WI38 (cell line): ENCODE data around the gene PCK1.

Experiments
- H3K4me3 ChIP-seq: 2 replicates; pipeline ENCODE4 v1.5.1; 2011; ENCODE audit warnings: low read depth, mild to moderate bottlenecking, control low read depth, low read length
- TF ChIP-seq, protein P1 (sequence below): IDR thresholded peaks from 2 replicates; pipeline ENCODE4 v1.5.1; 2012; ENCODE audit warnings: low read depth, mild to moderate bottlenecking, control low read depth, low read length

The PCK1 gene

DNA sequence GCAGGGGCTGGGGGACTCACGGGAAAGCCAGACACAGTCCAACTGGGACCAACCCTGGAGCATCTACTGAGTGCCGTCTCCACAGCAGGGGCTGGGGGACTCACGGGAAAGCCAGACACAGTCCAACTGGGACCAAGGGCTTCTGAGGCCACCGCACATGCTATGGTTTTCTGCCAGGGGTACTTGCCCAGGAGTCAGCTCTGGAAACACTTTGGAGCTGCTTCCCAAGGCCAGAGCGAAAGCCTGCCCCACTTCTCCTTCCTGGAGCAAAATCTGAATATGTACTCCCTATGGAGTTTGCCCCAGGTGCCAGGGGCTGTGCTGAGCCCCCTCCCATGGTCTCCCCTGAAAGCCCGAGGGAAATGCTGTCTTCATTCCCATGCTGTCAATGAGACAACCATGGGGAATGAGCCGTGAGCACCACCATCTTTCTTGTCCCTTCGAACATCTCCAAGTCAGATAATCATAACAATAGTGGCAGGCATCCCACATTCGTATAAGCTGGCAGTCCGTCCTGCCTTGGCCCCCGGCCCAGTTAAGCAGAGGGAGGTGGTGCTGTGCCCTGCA lies 18.5 kb downstream of the PCK1 start:
- no peak overlapping the region for H3K4me3 ChIP-seq
- TF ChIP-seq, protein P1, sequence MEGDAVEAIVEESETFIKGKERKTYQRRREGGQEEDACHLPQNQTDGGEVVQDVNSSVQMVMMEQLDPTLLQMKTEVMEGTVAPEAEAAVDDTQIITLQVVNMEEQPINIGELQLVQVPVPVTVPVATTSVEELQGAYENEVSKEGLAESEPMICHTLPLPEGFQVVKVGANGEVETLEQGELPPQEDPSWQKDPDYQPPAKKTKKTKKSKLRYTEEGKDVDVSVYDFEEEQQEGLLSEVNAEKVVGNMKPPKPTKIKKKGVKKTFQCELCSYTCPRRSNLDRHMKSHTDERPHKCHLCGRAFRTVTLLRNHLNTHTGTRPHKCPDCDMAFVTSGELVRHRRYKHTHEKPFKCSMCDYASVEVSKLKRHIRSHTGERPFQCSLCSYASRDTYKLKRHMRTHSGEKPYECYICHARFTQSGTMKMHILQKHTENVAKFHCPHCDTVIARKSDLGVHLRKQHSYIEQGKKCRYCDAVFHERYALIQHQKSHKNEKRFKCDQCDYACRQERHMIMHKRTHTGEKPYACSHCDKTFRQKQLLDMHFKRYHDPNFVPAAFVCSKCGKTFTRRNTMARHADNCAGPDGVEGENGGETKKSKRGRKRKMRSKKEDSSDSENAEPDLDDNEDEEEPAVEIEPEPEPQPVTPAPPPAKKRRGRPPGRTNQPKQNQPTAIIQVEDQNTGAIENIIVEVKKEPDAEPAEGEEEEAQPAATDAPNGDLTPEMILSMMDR: no peak

GRCh38 chr20:57579898-57580447 lies 19.1 kb downstream of the PCK1 start:
- H3K4me3 ChIP-seq: no peak overlapping the region
- TF ChIP-seq, protein P1: no peak

DNA sequence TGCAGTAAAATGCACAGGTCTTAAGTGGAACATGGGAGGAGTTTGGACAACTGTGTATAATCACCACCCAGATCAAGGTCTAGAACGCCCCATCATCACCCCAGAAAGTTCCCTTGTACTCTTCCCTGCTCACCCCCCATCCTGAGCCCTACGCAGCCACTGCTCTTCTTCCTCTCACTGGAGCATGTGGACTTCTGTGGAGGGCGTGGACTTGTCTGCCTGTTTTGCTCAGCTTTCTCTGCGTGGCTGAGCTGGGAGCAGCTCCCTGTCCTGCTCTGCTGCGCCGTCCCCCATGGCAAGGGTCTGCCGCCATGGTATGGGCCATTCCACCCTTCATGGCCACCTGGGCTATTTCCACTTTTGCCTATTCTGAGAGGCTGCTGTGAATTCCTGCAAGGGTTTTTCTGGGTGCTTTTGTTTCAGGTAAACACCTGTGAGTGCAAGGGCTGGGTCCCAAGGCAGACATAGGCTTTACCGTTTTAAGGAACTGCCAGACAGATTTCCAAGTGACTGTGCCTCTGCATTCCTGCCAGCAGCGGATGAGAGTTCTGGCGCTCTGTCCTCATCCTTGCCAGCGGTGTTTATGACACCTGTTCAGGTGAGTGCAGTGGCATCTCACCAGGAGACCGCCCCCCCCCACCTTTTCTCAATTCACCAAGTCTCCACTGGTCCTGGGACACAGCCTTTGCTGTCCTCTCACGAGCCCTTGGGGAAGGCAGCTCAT lies 19.7 kb downstream of the PCK1 start:
- TF ChIP-seq, protein P1: no peak
- H3K4me3 ChIP-seq: no peak overlapping the region

DNA sequence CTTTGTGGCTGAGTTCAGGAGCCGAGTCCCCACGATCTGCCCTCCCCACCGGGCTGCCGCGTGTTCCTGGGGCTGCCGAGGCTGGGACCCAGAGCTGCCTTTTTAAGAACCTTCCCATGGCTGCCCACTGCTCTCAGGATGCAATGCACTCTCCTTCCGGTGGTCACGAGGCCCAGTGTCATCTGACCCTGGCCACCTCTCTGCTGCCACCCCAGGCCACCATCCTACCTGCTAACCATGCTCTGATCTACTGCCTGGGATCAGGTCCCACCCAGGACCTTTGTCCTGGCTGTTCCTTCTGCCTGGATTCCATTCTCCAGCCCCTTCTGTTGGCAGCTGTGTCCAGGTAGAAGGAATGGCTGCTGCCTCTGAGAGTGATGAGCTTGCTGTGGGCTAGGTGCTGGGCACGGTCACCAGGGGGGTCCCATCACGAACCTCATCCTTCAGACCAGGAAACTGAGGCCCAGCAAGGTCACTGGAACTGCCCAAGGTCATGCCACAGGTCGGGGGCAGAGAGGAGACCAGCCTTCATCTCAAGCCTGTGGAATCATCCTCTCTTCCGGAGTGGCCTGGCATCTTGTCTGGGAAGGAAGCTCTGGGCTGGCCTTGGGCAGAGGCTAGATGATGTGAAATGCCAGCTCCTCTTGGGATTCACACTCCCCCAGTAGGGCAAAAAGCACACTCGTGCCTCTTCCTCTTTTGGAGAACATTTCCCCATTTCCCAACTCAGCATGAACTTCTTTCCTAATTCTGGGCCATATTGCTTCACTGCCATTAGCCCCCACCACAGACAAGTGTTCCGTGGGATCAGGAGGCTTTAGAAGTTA lies 20.5 kb downstream of the PCK1 start:
- TF ChIP-seq, protein P1: no peak
- no peak overlapping the region for H3K4me3 ChIP-seq

- TF ChIP-seq, protein P1: no peak
- no peak overlapping the region for H3K4me3 ChIP-seq
These were observed 21.1 kb downstream of the PCK1 start for GRCh38 chr20:57582029-57582378.

DNA sequence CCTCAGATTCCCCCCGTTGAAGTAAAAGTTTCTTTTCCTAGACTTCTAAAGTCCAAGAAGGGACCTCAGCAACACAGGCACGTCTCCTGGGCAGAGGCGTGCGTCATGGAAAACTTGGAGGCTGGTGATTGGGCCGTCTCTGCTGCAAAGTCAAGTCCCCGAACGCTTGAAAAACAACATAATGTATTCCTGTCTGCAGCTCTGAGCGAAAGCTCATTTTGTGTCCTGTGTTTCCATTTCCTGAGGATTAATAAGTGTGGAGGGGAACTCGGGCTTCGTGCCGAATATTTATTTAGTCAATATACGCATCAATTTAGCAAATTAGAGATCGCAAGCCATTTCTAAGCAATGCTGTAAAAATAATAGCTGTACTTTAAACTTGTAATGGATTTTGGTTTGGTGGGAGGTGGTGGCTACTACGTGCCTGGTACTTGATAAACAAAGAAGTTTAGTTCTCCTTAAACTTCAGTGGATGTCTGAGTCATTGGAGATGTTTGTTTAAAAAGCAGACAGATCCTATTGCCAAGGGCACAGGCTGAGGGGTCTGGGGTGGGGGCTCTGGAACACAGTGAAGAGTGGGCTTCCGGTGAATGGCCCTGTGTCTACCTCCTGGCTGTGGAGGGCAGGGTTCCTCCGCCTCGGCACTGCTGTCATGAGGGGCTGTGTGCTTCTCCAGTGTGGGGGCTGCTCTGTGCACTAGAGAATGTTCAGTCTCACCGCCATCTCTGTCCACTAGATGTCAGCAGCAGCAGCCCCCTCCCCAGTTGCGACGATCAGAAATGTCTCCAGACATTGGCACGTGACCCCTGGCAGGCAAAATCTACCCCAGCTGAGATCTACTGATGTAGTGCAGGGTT lies 21.8 kb downstream of the PCK1 start:
- H3K4me3 ChIP-seq: no peak overlapping the region

More for the DNA sequence above, 21.8 kb downstream of the PCK1 start:
- TF ChIP-seq, protein P1: peak; percentile 37
